B cell (primary cell): ENCODE data around the gene OR1L8. TPM values are rescaled to one million over a fixed set of nuclear protein-coding genes. Genes with fewer than 3 reads are reported as not detected.

Source experiments
- ATAC-seq: fragments of 200-7000 bp; cut with Tn5 transposase; one replicate; pipeline ENCODE4 v1.10.0; 2021; ENCODE audit warnings: low read depth, mild to moderate bottlenecking, moderate number of reproducible peaks, moderate library complexity
- CTCF ChIA-PET: fragments of 350-600 bp; sonication (Branson Sonifier 250); formaldehyde crosslinking; loops from one replicate; lab custom pipeline; 2021; ENCODE audit warnings: antibody characterized with exemption, inconsistent platforms; lab: Charles Lee
- POLR2A ChIA-PET: fragments of 350-600 bp; sonication (Branson Sonifier 250); formaldehyde crosslinking; loops from one replicate; lab custom pipeline; 2021; ENCODE audit warnings: antibody characterized with exemption; lab: Charles Lee
- DNase-seq: peaks from one replicate; pipeline ENCODE4 v3.0.0; 2013
- H2AFZ ChIP-seq: 2 replicates; pipeline ENCODE4 v1.6.1; 2012; ENCODE audit warnings: mild to moderate bottlenecking, low read depth, low read length; ENCODE audit not compliant: insufficient read depth, poor library complexity, severe bottlenecking
- H3K27ac ChIP-seq, 2 donors: 1 replicate in 1 of 2; 2 replicates in 1 of 2; pipeline ENCODE4 v1.5.1; 2012 to 2013; ENCODE audit warnings: low read length in 2 of 2, mild to moderate bottlenecking in 2 of 2, moderate library complexity in 1 of 2
- H3K27me3 ChIP-seq, 4 experiments: fragments of 200-600 bp in 1 of 4; sonication (generic) in 1 of 4; replicated peaks in 1 of 4; 1 replicate in 2 of 4; 2 replicates in 2 of 4; pipeline versions ENCODE4 v1.6.1 to v1.7.0; 2013 to 2016; ENCODE audit warnings: low read length in 3 of 4, mild to moderate bottlenecking in 2 of 4, mixed read lengths in 1 of 4, moderate library complexity in 1 of 4; ENCODE audit not compliant: insufficient read depth in 4 of 4, control insufficient read depth in 3 of 4; ENCODE audit errors: control extremely low read depth in 1 of 4
- H3K36me3 ChIP-seq, 2 experiments: replicated peaks in 1 of 2; 1 replicate in 1 of 2; 2 replicates in 1 of 2; pipeline versions ENCODE4 v1.6.1 to v1.7.1; 2013; ENCODE audit warnings: low read length in 1 of 2; ENCODE audit not compliant: insufficient read depth in 2 of 2, control insufficient read depth in 1 of 2; ENCODE audit errors: control extremely low read depth in 1 of 2, extremely low read depth in 1 of 2
- H3K4me1 ChIP-seq, 2 donors: fragments of 200-600 bp in 1 of 2; sonication (generic) in 1 of 2; 1 replicate in 1 of 2; 2 replicates in 1 of 2; pipeline versions ENCODE4 v1.5.1 to v1.6.1; 2013 to 2017; ENCODE audit warnings: low read length in 2 of 2; ENCODE audit not compliant: control insufficient read depth in 2 of 2, insufficient read depth in 2 of 2
- H3K4me2 ChIP-seq: replicated peaks from 2 replicates; pipeline ENCODE3; 2012; ENCODE audit warnings: mild to moderate bottlenecking, low read depth, low read length; ENCODE audit not compliant: poor library complexity, severe bottlenecking
- H3K4me3 ChIP-seq, 5 experiments: fragments of 200-600 bp in 1 of 5; sonication (generic) in 1 of 5; 1 replicate in 3 of 5; 2 replicates in 2 of 5; pipeline versions ENCODE4 v1.5.1 to v1.7.0; 2011 to 2016; ENCODE audit warnings: low read length in 4 of 5, mild to moderate bottlenecking in 4 of 5, low read depth in 2 of 5, control low read depth in 1 of 5, moderate library complexity in 1 of 5; ENCODE audit not compliant: insufficient read depth in 1 of 5; ENCODE audit errors: control extremely low read depth in 1 of 5, extremely low read depth in 1 of 5
- H3K79me2 ChIP-seq: fragments of 200-600 bp; sonication (generic); one replicate; pipeline ENCODE4 v1.6.0; 2016; ENCODE audit warnings: low read length; ENCODE audit not compliant: control insufficient read depth, insufficient read depth
- H3K9ac ChIP-seq: fragments of 200-600 bp; sonication (generic); 2 replicates; pipeline ENCODE4 v1.6.1; 2017; ENCODE audit warnings: mild to moderate bottlenecking, low read length, moderate library complexity
- H3K9me3 ChIP-seq, 3 donors: one replicate each; pipeline versions ENCODE4 v1.6.1 to v1.7.1; 2013; ENCODE audit warnings: low read length in 2 of 3; ENCODE audit not compliant: control insufficient read depth in 2 of 3, insufficient read depth in 1 of 3; ENCODE audit errors: control extremely low read depth in 1 of 3
- H4K20me1 ChIP-seq: 2 replicates; pipeline ENCODE4 v1.6.0; 2012; ENCODE audit warnings: mild to moderate bottlenecking, low read length; ENCODE audit not compliant: insufficient read depth, control insufficient read depth, poor library complexity, severe bottlenecking
- H3K27ac Mint-ChIP-seq: one replicate; pipeline ENCODE4 v1.8.0; 2021; ENCODE audit warnings: mixed read lengths
- H3K27me3 Mint-ChIP-seq: one replicate; pipeline ENCODE4 v1.8.0; 2021; ENCODE audit warnings: mixed read lengths
- H3K4me1 Mint-ChIP-seq: one replicate; pipeline ENCODE4 v1.8.0; 2021; ENCODE audit warnings: mixed read lengths
- H3K4me3 Mint-ChIP-seq: one replicate; pipeline ENCODE4 v1.8.0; 2021; ENCODE audit warnings: mixed read lengths
- H3K9me3 Mint-ChIP-seq: one replicate; pipeline ENCODE4 v1.8.0; 2022; ENCODE audit warnings: mixed read lengths; ENCODE audit not compliant: insufficient read depth
- CTCF ChIP-seq: fragments of 200-600 bp; IDR thresholded peaks from one replicate; pipeline ENCODE4 v1.8.0; 2022; ENCODE audit warnings: antibody characterized with exemption, mild to moderate bottlenecking
- EZH2 ChIP-seq: IDR thresholded peaks from 2 replicates; pipeline ENCODE4 v1.6.1; 2012; ENCODE audit warnings: borderline replicate concordance, low read depth, mild to moderate bottlenecking, moderate library complexity, low read length; ENCODE audit not compliant: insufficient read depth, poor library complexity, severe bottlenecking
- WGBS: methylation state at CpG from one replicate; pipeline ENCODE4 v1.1.5; 2013; ENCODE audit warnings: missing lambda C conversion rate; ENCODE audit not compliant: insufficient coverage; 5-methylcytosine and 5-hydroxymethylcytosine counted together
- intact Hi-C: fragments of 100-400 bp; cut with micrococcal nuclease; formaldehyde crosslinking; loops from one replicate; pipeline ENCODE4 v1.10.0; 2022
- polyA plus RNA-seq: library from polyadenylated mRNA; depleted of rRNA; stranded (reverse); fragments of >200 nt; gene quantifications from 2 replicates; pipeline ENCODE4 v1.2.3, GENCODE V29; 2012
- total RNA-seq, 2 donors: library from RNA; stranded (reverse); fragments of 120-200 nt in 1 of 2; gene quantifications; 1 replicate in 1 of 2; 2 replicates in 1 of 2; pipeline versions ENCODE4 v1.2.3 to v1.2.4, GENCODE V29; 2013 to 2022

Gene OR1L8
- total and polyA plus RNA-seq, 2 donors (not counting 1 experiment from before 2014, with no cell fraction given) = not detected

- H3K4me1 ChIP-seq = no peaks in the 10 kb centered on the region
- no peak within 1 kb of the TSS for H3K4me3 ChIP-seq
- H4K20me1 ChIP-seq = no peaks in the 10 kb centered on the region
- no peak within 1 kb of the TSS for H3K4me2 ChIP-seq
- WGBS = 96% methylated on average over 3 of the region's 3 CpGs
- intact Hi-C loops = no loop called here
- TF ChIP-seq CTCF = no peak
- no peak for TF ChIP-seq EZH2
- H3K79me2 ChIP-seq = no peaks in the 10 kb centered on the region
- no peak within 1 kb of the TSS for H3K27ac ChIP-seq
- H2AFZ ChIP-seq = no peak within 1 kb of the TSS
- H3K27me3 ChIP-seq = peaks cover 0 to 9% (median 2%) of the 10 kb centered on the region in 4 experiments
- DNase-seq (no peak), ATAC-seq (no peak)
- ChIA-PET CTCF (no interaction called here), POLR2A (no interaction called here)
- no peaks in the 10 kb centered on the region for H3K36me3 ChIP-seq
- H3K4me1 Mint-ChIP-seq = no peaks in the 10 kb centered on the region
- H3K27me3 Mint-ChIP-seq = peaks cover 42% of the 10 kb centered on the region
- H3K9me3 ChIP-seq = no peaks in the 10 kb centered on the region
- H3K9ac ChIP-seq = no peak within 1 kb of the TSS
- H3K4me3 Mint-ChIP-seq = no peak within 1 kb of the TSS
- no peak within 1 kb of the TSS for H3K27ac Mint-ChIP-seq
- no peaks in the 10 kb centered on the region for H3K9me3 Mint-ChIP-seq
These were observed 56.0 kb downstream of the OR1L8 start, which contains the start of gene OR1N1 for GRCh38 chr9:122527193-122527592. OR1N1 (minus strand) TSS chr9:122527293; CDS start chr9:122527293, 0 bp downstream.

- ATAC-seq = no peak
- H3K27ac Mint-ChIP-seq = no peak overlapping the region
- no peak overlapping the region for H3K9ac ChIP-seq
- peaks cover 0 to 12% (median 4%) of the 10 kb centered on the region in 4 experiments for H3K27me3 ChIP-seq
- H3K27me3 Mint-ChIP-seq = peaks cover 48% of the 10 kb centered on the region
- POLR2A ChIA-PET = no interaction called here
- no peaks in the 10 kb centered on the region for H3K9me3 Mint-ChIP-seq
- intact Hi-C loops = no loop called here
- TF ChIP-seq CTCF = no peak
- no peak for TF ChIP-seq EZH2
- no peaks in the 10 kb centered on the region for H3K4me1 Mint-ChIP-seq
- no peak overlapping the region for H3K27ac ChIP-seq
- H3K4me3 ChIP-seq = no peak overlapping the region
- no peak overlapping the region for H2AFZ ChIP-seq
- no peaks in the 10 kb centered on the region for H3K9me3 ChIP-seq
- no peak for DNase-seq
- CTCF ChIA-PET = no interaction called here
- WGBS = 89% methylated on average over 9 of the region's 10 CpGs
- no peak overlapping the region for H3K4me2 ChIP-seq
- H3K4me1 ChIP-seq = no peaks in the 10 kb centered on the region
- H3K79me2 ChIP-seq = no peaks in the 10 kb centered on the region
- H3K36me3 ChIP-seq = no peaks in the 10 kb centered on the region
- H4K20me1 ChIP-seq = no peaks in the 10 kb centered on the region
- no peak overlapping the region for H3K4me3 Mint-ChIP-seq
These were observed 56.6 kb downstream of the OR1L8 start for GRCh38 chr9:122526602-122527001.
